GM12878 (cell line): ENCODE measurements around the gene MAGI3. TPM values are rescaled to one million over a fixed set of nuclear protein-coding genes. Genes with fewer than 3 reads are reported as not detected.

Source experiments
- ATAC-seq: fragments of 200-7000 bp; cut with Tn5 transposase; 3 replicates; pipeline ENCODE4 v1.9.1; 2020; ENCODE audit warnings: mild to moderate bottlenecking, moderate library complexity
- BruUV-seq: library from RNA; stranded (reverse); fragments of 400-500 nt; replicated peaks from 2 replicates; lab custom pipeline; 2021; lab: Mats Ljungman, UMichigan
- CTCF ChIA-PET: fragments of 300-600 bp; sonication (Branson Sonifier 250); formaldehyde crosslinking; extraction: SDS; loops from one replicate; lab custom pipeline; 2021; ENCODE audit warnings: inconsistent platforms; lab: Yijun Ruan, JAX
- POLR2A ChIA-PET: fragments of 350-600 bp; formaldehyde crosslinking; extraction: SDS; loops from one replicate; lab custom pipeline; 2021; ENCODE audit warnings: inconsistent platforms; lab: Charles Lee
- RAD21 ChIA-PET: fragments of 300-600 bp; sonication (Branson Sonifier 250); formaldehyde crosslinking; loops from one replicate; lab custom pipeline; 2023; ENCODE audit warnings: antibody characterized with exemption; ENCODE audit not compliant: unreplicated experiment; lab: Charles Lee
- SMC1A ChIA-PET: fragments of 300-600 bp; sonication (Branson Sonifier 250); formaldehyde crosslinking; loops from one replicate; lab custom pipeline; 2023; ENCODE audit not compliant: unreplicated experiment, uncharacterized antibody; lab: Charles Lee
- DNase-seq: peaks from one replicate; pipeline ENCODE4 v3.0.0-alpha.2; 2011; ENCODE audit warnings: low read depth, low spot score
- FAIRE-seq: peaks from 3 replicates; lab custom pipeline; 2011; peaks lifted over from hg19 to GRCh38; lab: Jason Lieb, UNC
- H2AFZ ChIP-seq: 2 replicates; pipeline ENCODE4 v1.6.0; 2011; ENCODE audit warnings: low read depth, low read length, control low read depth; ENCODE audit not compliant: control insufficient read depth
- H3K27ac ChIP-seq: 2 replicates; pipeline ENCODE4 v1.5.1; 2011; ENCODE audit warnings: control low read depth; ENCODE audit not compliant: control insufficient read depth, insufficient read depth
- H3K27me3 ChIP-seq, 2 experiments: replicated peaks in 1 of 2; 2 replicates each; pipeline versions ENCODE4 v1.6.0 to v1.6.1; 2011; ENCODE audit warnings: low read length in 1 of 2; ENCODE audit not compliant: control insufficient read depth in 2 of 2, insufficient read depth in 2 of 2
- H3K36me3 ChIP-seq, 2 experiments: 2 replicates each; pipeline ENCODE4 v1.5.1; 2011; ENCODE audit warnings: low read length in 1 of 2; ENCODE audit not compliant: control insufficient read depth in 2 of 2, insufficient read depth in 2 of 2
- H3K4me1 ChIP-seq: 2 replicates; pipeline ENCODE4 v1.6.1; 2011; ENCODE audit warnings: mild to moderate bottlenecking, low read length, moderate library complexity, mixed read lengths; ENCODE audit not compliant: control insufficient read depth, insufficient read depth
- H3K4me2 ChIP-seq: 2 replicates; pipeline ENCODE4 v1.6.0; 2011; ENCODE audit warnings: control low read depth; ENCODE audit not compliant: control insufficient read depth, insufficient read depth
- H3K4me3 ChIP-seq: fragments of 200-600 bp; sonication (generic); 2 replicates; pipeline ENCODE4 v1.5.1; 2016
- H3K79me2 ChIP-seq: 2 replicates; pipeline ENCODE4 v1.6.0; 2011; ENCODE audit warnings: low read length; ENCODE audit not compliant: control insufficient read depth, insufficient read depth
- H3K9ac ChIP-seq: 2 replicates; pipeline ENCODE4 v1.8.0; 2011; ENCODE audit warnings: low read length, control low read depth, mixed read lengths; ENCODE audit not compliant: control insufficient read depth, insufficient read depth
- H3K9me3 ChIP-seq: replicated peaks from 3 replicates; pipeline ENCODE4 v1.5.1; 2011; ENCODE audit warnings: mild to moderate bottlenecking, low read length; ENCODE audit not compliant: control insufficient read depth, insufficient read depth
- H4K20me1 ChIP-seq: 2 replicates; pipeline ENCODE4 v1.6.0; 2011; ENCODE audit not compliant: control insufficient read depth, insufficient read depth
- BCL11A ChIP-seq: IDR thresholded peaks from 2 replicates; pipeline ENCODE4 v1.6.1; 2011; ENCODE audit warnings: low read depth, low read length
- EGR1 ChIP-seq, 2 experiments: IDR thresholded peaks; 1 replicate in 1 of 2; 2 replicates in 1 of 2; pipeline ENCODE4 v1.6.1; 2011 to 2012; ENCODE audit warnings: low read depth in 2 of 2, low read length in 2 of 2, borderline replicate concordance in 1 of 2, mild to moderate bottlenecking in 1 of 2, moderate library complexity in 1 of 2
- NFIC ChIP-seq: IDR thresholded peaks from 2 replicates; pipeline ENCODE4 v1.6.1; 2012; ENCODE audit warnings: low read depth, mild to moderate bottlenecking, inconsistent platforms, low read length, moderate library complexity
- RAD21 ChIP-seq: IDR thresholded peaks from 2 replicates; pipeline ENCODE4 v1.6.1; 2011; ENCODE audit warnings: mild to moderate bottlenecking, low read depth, low read length, moderate library complexity; ENCODE audit not compliant: insufficient read depth
- TBL1XR1 ChIP-seq: IDR thresholded peaks from 2 replicates; pipeline ENCODE4 v1.6.1; 2012; ENCODE audit warnings: low read depth, low read length, improper control_type of control experiment
- WGBS: methylation state at CpG from one replicate; pipeline ENCODE4 v1.1.6; 2016; ENCODE audit warnings: low lambda C conversion rate; ENCODE audit not compliant: insufficient replicate concordance, insufficient coverage; ENCODE audit errors: missing lambda C conversion rate; 5-methylcytosine and 5-hydroxymethylcytosine counted together
- in situ Hi-C: fragments of 300-500 bp; cut with MboI; formaldehyde crosslinking; loops from 9 replicates; pipeline ENCODE4 v1.14.3; 2018; ENCODE audit warnings: mixed read lengths
- intact Hi-C: fragments of 100-400 bp; cut with micrococcal nuclease; formaldehyde crosslinking; loops from one replicate; pipeline ENCODE4 v1.14.2; 2022; ENCODE audit not compliant: unreplicated experiment
- polyA plus RNA-seq, 11 experiments: library from polyadenylated mRNA; depleted of rRNA in 4 of 11; unstranded in 6 of 11; stranded (reverse) in 5 of 11; fragments of >200 nt; fragmentation: Nextera tagmentation in 4 of 11; fragmentation: Illumina TruSeq in 1 of 11; extraction: Ambion mirVana in 4 of 11; extraction: Trizol in 1 of 11; gene quantifications; 1 replicate in 1 of 11; 2 replicates in 10 of 11; pipeline versions ENCODE4 v1.2.1 to v1.2.3, GENCODE V29; 2011 to 2016; ENCODE audit warnings: inconsistent platforms in 2 of 11, missing spikeins in 2 of 11, low read depth in 1 of 11
- total RNA-seq, 4 experiments: library from RNA; depleted of rRNA in 3 of 4; stranded (reverse); fragments of >200 nt in 3 of 4; fragmentation: Illumina TruSeq in 1 of 4; extraction: Trizol in 1 of 4; gene quantifications; 2 replicates each; pipeline versions ENCODE4 v1.2.1 to v1.2.3, GENCODE V29; 2013 to 2021
- TF ChIP-seq, protein P1 (sequence below): fragments of 450-650 bp; IDR thresholded peaks from 2 replicates; pipeline ENCODE4 v1.6.1; 2017; ENCODE audit warnings: mild to moderate bottlenecking
- TF ChIP-seq, protein P2 (sequence below): fragments of 450-650 bp; IDR thresholded peaks from 2 replicates; pipeline ENCODE4 v1.6.1; 2017; ENCODE audit warnings: mild to moderate bottlenecking, moderate library complexity

Gene MAGI3
- total and polyA plus RNA-seq, 10 of the 15 experiments (the other 5 are each of a cell fraction or from before 2014, with no cell fraction given), result 0.17 to 0.65 (median 0.32) TPM

DNA sequence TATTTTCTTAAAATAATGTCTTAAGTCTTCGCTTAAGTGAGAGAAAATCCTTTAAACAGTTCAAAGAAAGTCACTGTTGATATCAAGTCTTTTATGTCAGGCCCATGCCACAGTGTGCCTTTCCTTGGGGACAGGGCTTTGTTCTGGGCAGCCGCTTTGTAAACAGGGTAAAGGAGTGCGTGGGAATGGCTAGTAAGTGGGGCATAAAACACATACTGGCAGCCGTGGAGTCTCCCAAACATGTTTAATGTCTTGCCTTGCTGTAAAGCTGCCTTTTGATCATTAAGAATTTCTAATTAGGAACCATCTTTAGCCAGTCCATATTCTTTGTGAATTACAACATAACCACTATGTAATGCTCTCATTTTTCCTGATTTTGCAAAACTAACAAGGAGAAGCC is 269.2 kb downstream of the MAGI3 start:
- H3K79me2 ChIP-seq, result no peaks in the 10 kb centered on the region
- H3K4me3 ChIP-seq, result no peak overlapping the region
- SMC1A ChIA-PET, result interaction anchor here (0.6 kb wide), 1 partner anchor 44 kb away, joined by 3 read pairs; no protein-coding TSS in a partner anchor
- POLR2A ChIA-PET, result no interaction called here
- TF ChIP-seq EGR1 (IDR thresholded peaks at IDR 0.05; ENCODE audit: borderline replicate concordance in 1 of 2, low read depth in 2 of 2, low read length in 2 of 2), result no peak
- TF ChIP-seq TBL1XR1, result no peak
- TF ChIP-seq, protein P1, sequence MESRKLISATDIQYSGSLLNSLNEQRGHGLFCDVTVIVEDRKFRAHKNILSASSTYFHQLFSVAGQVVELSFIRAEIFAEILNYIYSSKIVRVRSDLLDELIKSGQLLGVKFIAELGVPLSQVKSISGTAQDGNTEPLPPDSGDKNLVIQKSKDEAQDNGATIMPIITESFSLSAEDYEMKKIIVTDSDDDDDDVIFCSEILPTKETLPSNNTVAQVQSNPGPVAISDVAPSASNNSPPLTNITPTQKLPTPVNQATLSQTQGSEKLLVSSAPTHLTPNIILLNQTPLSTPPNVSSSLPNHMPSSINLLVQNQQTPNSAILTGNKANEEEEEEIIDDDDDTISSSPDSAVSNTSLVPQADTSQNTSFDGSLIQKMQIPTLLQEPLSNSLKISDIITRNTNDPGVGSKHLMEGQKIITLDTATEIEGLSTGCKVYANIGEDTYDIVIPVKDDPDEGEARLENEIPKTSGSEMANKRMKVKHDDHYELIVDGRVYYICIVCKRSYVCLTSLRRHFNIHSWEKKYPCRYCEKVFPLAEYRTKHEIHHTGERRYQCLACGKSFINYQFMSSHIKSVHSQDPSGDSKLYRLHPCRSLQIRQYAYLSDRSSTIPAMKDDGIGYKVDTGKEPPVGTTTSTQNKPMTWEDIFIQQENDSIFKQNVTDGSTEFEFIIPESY, result no peak
- TF ChIP-seq NFIC, result no peak
- no peak overlapping the region for H3K27ac ChIP-seq
- H4K20me1 ChIP-seq, result no peaks in the 10 kb centered on the region
- no peaks in the 10 kb centered on the region for H3K4me1 ChIP-seq
- no TSS peak for BruUV-seq
- no peak for FAIRE-seq
- CTCF ChIA-PET, result no interaction called here
- intact Hi-C loops, result no loop called here
- 82% methylated on average over 4 of the region's 4 CpGs for WGBS
- H2AFZ ChIP-seq, result no peak overlapping the region
- no peak overlapping the region for H3K9ac ChIP-seq
- ATAC-seq, result no peak
- no peaks in the 10 kb centered on the region for H3K36me3 ChIP-seq
- RAD21 ChIA-PET, result no interaction called here
- DNase-seq, result no peak
- in situ Hi-C loops, result no loop called here
- no peak overlapping the region for H3K4me2 ChIP-seq
- no peaks in the 10 kb centered on the region for H3K9me3 ChIP-seq
- H3K27me3 ChIP-seq, result no peaks in the 10 kb centered on the region

- H3K4me1 ChIP-seq, result no peaks in the 10 kb centered on the region
- no peaks in the 10 kb centered on the region for H3K27me3 ChIP-seq
- in situ Hi-C loops (no loop called here), intact Hi-C loops (no loop called here)
- TF ChIP-seq BCL11A (no peak), RAD21 (no peak)
- TF ChIP-seq, protein P2, sequence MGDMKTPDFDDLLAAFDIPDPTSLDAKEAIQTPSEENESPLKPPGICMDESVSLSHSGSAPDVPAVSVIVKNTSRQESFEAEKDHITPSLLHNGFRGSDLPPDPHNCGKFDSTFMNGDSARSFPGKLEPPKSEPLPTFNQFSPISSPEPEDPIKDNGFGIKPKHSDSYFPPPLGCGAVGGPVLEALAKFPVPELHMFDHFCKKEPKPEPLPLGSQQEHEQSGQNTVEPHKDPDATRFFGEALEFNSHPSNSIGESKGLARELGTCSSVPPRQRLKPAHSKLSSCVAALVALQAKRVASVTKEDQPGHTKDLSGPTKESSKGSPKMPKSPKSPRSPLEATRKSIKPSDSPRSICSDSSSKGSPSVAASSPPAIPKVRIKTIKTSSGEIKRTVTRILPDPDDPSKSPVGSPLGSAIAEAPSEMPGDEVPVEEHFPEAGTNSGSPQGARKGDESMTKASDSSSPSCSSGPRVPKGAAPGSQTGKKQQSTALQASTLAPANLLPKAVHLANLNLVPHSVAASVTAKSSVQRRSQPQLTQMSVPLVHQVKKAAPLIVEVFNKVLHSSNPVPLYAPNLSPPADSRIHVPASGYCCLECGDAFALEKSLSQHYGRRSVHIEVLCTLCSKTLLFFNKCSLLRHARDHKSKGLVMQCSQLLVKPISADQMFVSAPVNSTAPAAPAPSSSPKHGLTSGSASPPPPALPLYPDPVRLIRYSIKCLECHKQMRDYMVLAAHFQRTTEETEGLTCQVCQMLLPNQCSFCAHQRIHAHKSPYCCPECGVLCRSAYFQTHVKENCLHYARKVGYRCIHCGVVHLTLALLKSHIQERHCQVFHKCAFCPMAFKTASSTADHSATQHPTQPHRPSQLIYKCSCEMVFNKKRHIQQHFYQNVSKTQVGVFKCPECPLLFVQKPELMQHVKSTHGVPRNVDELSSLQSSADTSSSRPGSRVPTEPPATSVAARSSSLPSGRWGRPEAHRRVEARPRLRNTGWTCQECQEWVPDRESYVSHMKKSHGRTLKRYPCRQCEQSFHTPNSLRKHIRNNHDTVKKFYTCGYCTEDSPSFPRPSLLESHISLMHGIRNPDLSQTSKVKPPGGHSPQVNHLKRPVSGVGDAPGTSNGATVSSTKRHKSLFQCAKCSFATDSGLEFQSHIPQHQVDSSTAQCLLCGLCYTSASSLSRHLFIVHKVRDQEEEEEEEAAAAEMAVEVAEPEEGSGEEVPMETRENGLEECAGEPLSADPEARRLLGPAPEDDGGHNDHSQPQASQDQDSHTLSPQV, result no peak
- ATAC-seq (no peak), DNase-seq (no peak), FAIRE-seq (no peak)
- H2AFZ ChIP-seq, result no peak overlapping the region
- WGBS, result 69% methylated on average over 3 of the region's 3 CpGs
- H3K4me2 ChIP-seq, result no peak overlapping the region
- ChIA-PET RAD21 (no interaction called here), SMC1A (interaction anchor here (0.6 kb wide), 1 partner anchor 44 kb away, joined by 3 read pairs; no protein-coding TSS in a partner anchor), POLR2A (no interaction called here), CTCF (no interaction called here)
- no TSS peak for BruUV-seq
- H3K36me3 ChIP-seq, result no peaks in the 10 kb centered on the region
- no peaks in the 10 kb centered on the region for H3K9me3 ChIP-seq
- H3K79me2 ChIP-seq, result no peaks in the 10 kb centered on the region
- H4K20me1 ChIP-seq, result no peaks in the 10 kb centered on the region
- H3K27ac ChIP-seq, result no peak overlapping the region
- no peak overlapping the region for H3K4me3 ChIP-seq
- no peak overlapping the region for H3K9ac ChIP-seq
These were observed 269.8 kb downstream of the MAGI3 start for GRCh38 chr1:113660088-113660487.
